HG03108 (cell line): ENCODE measurements around the gene MRAS.
A peak's percentile ranks its signal among the peaks of the same experiment; 100 is the strongest.
"Not testable (repeated sequence)": the region's sequence is repeated elsewhere in the genome, so short reads cannot be mapped to it uniquely, and the experiment has no call there.

Experiments used
- ATAC-seq: cut with Tn5 transposase; IDR thresholded peaks from one replicate; pipeline ENCODE4 v1.9.1; 2021; ENCODE audit warnings: moderate library complexity; ENCODE audit not compliant: unreplicated experiment

Gene MRAS

GRCh38 chr3:138412821-138413551 is 64.6 kb downstream of the MRAS start:
- ATAC-seq = no peak

- not testable (repeated sequence) for ATAC-seq
Observed at GRCh38 chr3:138416236-138416635, 67.9 kb downstream of the MRAS start.

- peak; percentile 43 for ATAC-seq
Observed at GRCh38 chr3:138417559-138417982, 69.2 kb downstream of the MRAS start.

- ATAC-seq = no peak
Observed at GRCh38 chr3:138418601-138419206, 70.3 kb downstream of the MRAS start.

- ATAC-seq = no peak
Observed at GRCh38 chr3:138423316-138423715, 74.9 kb downstream of the MRAS start.

- no peak for ATAC-seq
Observed at GRCh38 chr3:138424323-138424722, 75.9 kb downstream of the MRAS start.

- no peak for ATAC-seq
Observed at GRCh38 chr3:138426211-138426610, 77.8 kb downstream of the MRAS start.

GRCh38 chr3:138426754-138427153 is 78.4 kb downstream of the MRAS start:
- not testable (repeated sequence) for ATAC-seq

GRCh38 chr3:138429665-138430064 is 81.3 kb downstream of the MRAS start:
- ATAC-seq = no peak

- no peak for ATAC-seq
Observed at GRCh38 chr3:138432576-138433240, 84.3 kb downstream of the MRAS start.

- ATAC-seq = no peak
Observed at GRCh38 chr3:138433892-138434275, 85.5 kb downstream of the MRAS start.

GRCh38 chr3:138434276-138434874 is 86.0 kb downstream of the MRAS start, which contains the start of gene ESYT3:
Gene ESYT3, plus strand, starts transcription at chr3:138434616. Its CDS starts 183 bp downstream, at chr3:138434799.
- ATAC-seq = no peak

- ATAC-seq = no peak
Observed at GRCh38 chr3:138434875-138435772, 86.7 kb downstream of the MRAS start.

- ATAC-seq = no peak
Observed at GRCh38 chr3:138435840-138436239, 87.5 kb downstream of the MRAS start.

GRCh38 chr3:138437281-138437680 is 88.9 kb downstream of the MRAS start:
- ATAC-seq = no peak

GRCh38 chr3:138438896-138439295 is 90.5 kb downstream of the MRAS start:
- ATAC-seq = no peak

- ATAC-seq = no peak
Observed at GRCh38 chr3:138439646-138440045, 91.3 kb downstream of the MRAS start.

GRCh38 chr3:138440121-138440521 is 91.7 kb downstream of the MRAS start:
- ATAC-seq = no peak

- no peak for ATAC-seq
Observed at GRCh38 chr3:138440596-138440995, 92.2 kb downstream of the MRAS start.

- no peak for ATAC-seq
Observed at GRCh38 chr3:138441256-138441655, 92.9 kb downstream of the MRAS start.

- ATAC-seq = no peak
Observed at GRCh38 chr3:138441742-138442141, 93.4 kb downstream of the MRAS start.
